PC-9 (cell line): ENCODE data around the gene ANAPC1. TPM values are rescaled to one million over a fixed set of nuclear protein-coding genes. Genes with fewer than 3 reads are reported as not detected.

Experiments used
- BruUV-seq: library from RNA; stranded (reverse); fragments of 400-500 nt; replicated peaks from 2 replicates; lab custom pipeline; 2021; lab: Mats Ljungman, UMichigan
- CTCF ChIA-PET: fragments of 300-600 bp; sonication (Branson Sonifier 250); formaldehyde crosslinking; loops from one replicate; lab custom pipeline; 2022; ENCODE audit warnings: antibody characterized with exemption; lab: Charles Lee
- POLR2A ChIA-PET: fragments of 300-600 bp; sonication (Branson Sonifier 250); formaldehyde crosslinking; loops from one replicate; lab custom pipeline; 2022; ENCODE audit warnings: antibody characterized with exemption; ENCODE audit not compliant: unreplicated experiment; lab: Charles Lee
- DNase-seq, 2 experiments: peaks; one replicate each; pipeline versions ENCODE4 v3.0.0 to v3.0.0-alpha.2; 2015 to 2022; ENCODE audit warnings: mixed read lengths in 1 of 2
- H2AFZ ChIP-seq: fragments of 200-600 bp; sonication (generic); 2 replicates; pipeline ENCODE4 v1.8.1; 2017; ENCODE audit warnings: antibody characterized with exemption
- H3F3A ChIP-seq: fragments of 200-600 bp; sonication (generic); 2 replicates; pipeline ENCODE4 v1.8.1; 2017; ENCODE audit warnings: antibody characterized with exemption, mild to moderate bottlenecking, low read depth; ENCODE audit not compliant: insufficient read depth
- H3K27ac ChIP-seq: fragments of 200-600 bp; sonication (generic); 2 replicates; pipeline ENCODE4 v1.6.1; 2016; ENCODE audit warnings: mixed run types
- H3K27me3 ChIP-seq: fragments of 200-600 bp; sonication (generic); 2 replicates; pipeline ENCODE4 v1.6.1; 2016; ENCODE audit warnings: low read depth, mixed run types; ENCODE audit not compliant: insufficient read depth
- H3K36me3 ChIP-seq: fragments of 200-600 bp; sonication (generic); 2 replicates; pipeline ENCODE4 v1.6.1; 2016; ENCODE audit warnings: low read depth, mixed run types
- H3K4me1 ChIP-seq: fragments of 200-600 bp; sonication (generic); replicated peaks from 2 replicates; pipeline ENCODE4 v1.6.1; 2016; ENCODE audit warnings: mixed run types; ENCODE audit not compliant: insufficient read depth
- H3K4me2 ChIP-seq: fragments of 200-600 bp; sonication (generic); 2 replicates; pipeline ENCODE4 v1.6.1; 2017; ENCODE audit warnings: mixed run types
- H3K4me3 ChIP-seq: fragments of 200-600 bp; sonication (generic); 2 replicates; pipeline ENCODE4 v1.6.1; 2016; ENCODE audit warnings: mixed run types
- H3K79me2 ChIP-seq: fragments of 200-600 bp; sonication (generic); 2 replicates; pipeline ENCODE4 v1.6.1; 2017; ENCODE audit warnings: low read depth, mixed run types
- H3K9me2 ChIP-seq: fragments of 200-600 bp; sonication (generic); 2 replicates; pipeline ENCODE4 v1.8.1; 2017; ENCODE audit warnings: mild to moderate bottlenecking; ENCODE audit not compliant: insufficient read depth
- H3K9me3 ChIP-seq: fragments of 200-600 bp; sonication (generic); 2 replicates; pipeline ENCODE4 v1.8.1; 2016; ENCODE audit warnings: low read depth; ENCODE audit not compliant: insufficient read depth
- H4K20me1 ChIP-seq: fragments of 200-600 bp; sonication (generic); 2 replicates; pipeline ENCODE4 v1.8.1; 2017; ENCODE audit not compliant: insufficient read depth
- CTCF ChIP-seq: fragments of 200-600 bp; sonication (generic); conservative IDR thresholded peaks from 2 replicates; pipeline ENCODE4 v1.6.1; 2017; ENCODE audit warnings: mixed run types, antibody characterized with exemption, mild to moderate bottlenecking, moderate library complexity
- EZH2 ChIP-seq: fragments of 200-600 bp; sonication (generic); IDR thresholded peaks from 2 replicates; pipeline ENCODE4 v1.8.0; 2017; ENCODE audit warnings: antibody characterized with exemption, low read depth
- intact Hi-C: fragments of 100-400 bp; cut with micrococcal nuclease; formaldehyde crosslinking; loops from one replicate; pipeline ENCODE4 v1.10.0; 2022; ENCODE audit not compliant: unreplicated experiment
- total RNA-seq: library from RNA; stranded (reverse); gene quantifications from 2 replicates; pipeline ENCODE4 v1.2.3, GENCODE V29; 2021

Gene ANAPC1
- total RNA-seq, 1 experiment from 2014 or later = 59.6 TPM

DNA sequence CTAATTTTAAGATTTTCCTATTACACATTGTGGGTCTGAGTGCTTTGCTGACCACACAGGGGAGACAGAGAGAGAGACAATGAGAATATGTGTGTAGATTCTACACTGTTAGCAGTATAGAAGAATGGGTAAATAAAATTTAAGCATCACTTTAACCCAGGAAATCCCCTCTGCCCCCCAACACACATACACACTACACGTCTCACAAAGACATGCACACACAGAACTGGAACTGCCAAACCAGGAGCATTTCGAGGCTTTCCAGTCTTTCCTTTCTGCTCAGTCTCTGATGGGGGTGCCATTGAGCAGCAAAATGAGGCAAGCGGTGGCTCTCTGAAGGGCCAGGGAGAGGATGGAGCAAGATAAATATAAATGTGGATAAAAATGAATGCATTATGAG is 16.9 kb upstream of the ANAPC1 start:
- Histone ChIP-seq H3K4me2 (no peak overlapping the region), H3K9me2 (no peaks in the 10 kb centered on the region), H3K27ac (no peak overlapping the region), H3K79me2 (no peaks in the 10 kb centered on the region), H3K9me3 (no peaks in the 10 kb centered on the region), H2AFZ (no peak overlapping the region), H4K20me1 (no peaks in the 10 kb centered on the region), H3K36me3 (no peaks in the 10 kb centered on the region), H3K4me1 (peaks cover 11% of the 10 kb centered on the region), H3F3A (peaks cover 26% of the 10 kb centered on the region; the same call in 1 of the 2 replicates), H3K4me3 (no peak overlapping the region), H3K27me3 (no peaks in the 10 kb centered on the region)
- intact Hi-C loops = loop anchor here (5.0 kb wide), 1 partner anchor 41 kb away; no protein-coding TSS in a partner anchor
- POLR2A ChIA-PET = no interaction called here
- TF ChIP-seq CTCF (peak; percentile 52; the same call in 1 of the 2 replicates), EZH2 (no peak)
- DNase-seq = peak in 1 of 2 experiments; percentile 21
- CTCF ChIA-PET = no interaction called here
- BruUV-seq = no TSS peak

DNA sequence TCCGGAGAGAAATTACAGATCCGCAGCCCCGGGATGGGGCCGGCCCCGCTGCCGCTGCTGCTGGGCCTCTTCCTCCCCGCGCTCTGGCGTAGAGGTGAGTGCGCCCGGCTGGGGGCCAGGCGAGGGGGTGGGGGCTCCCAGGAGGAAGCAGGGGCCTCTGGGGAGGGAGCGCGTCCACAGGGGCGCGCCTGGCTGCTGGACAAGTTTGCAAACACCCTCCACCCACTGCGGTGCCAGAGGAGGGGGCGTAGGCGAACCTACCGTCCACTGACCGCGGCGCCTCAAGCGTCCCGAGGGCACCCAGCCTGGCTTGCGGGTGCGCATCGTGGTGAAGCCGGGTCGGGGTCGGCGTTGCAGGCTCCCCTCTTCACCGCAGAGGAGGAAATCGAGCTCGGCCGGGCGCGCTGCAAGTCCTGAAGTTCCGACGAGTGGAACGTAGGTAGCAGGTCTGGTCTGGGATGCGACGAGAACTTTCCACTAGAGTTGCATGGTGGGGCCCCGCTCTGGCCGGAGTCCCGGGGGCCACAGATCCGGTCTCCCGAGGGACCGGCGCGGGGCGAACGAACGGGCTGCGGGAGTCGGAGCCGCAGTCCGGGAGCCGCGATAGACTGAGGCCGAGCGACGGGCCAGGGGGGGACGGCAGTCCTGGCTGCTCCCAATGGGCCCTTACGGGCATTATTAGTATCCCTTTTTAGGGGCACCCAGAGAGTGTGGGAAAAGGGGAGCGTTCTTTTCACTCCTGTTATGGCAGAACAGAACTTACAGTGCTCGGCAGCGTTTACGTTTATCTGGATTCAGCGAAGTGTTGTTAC is 14.9 kb upstream of the ANAPC1 start:
- peaks cover 6% of the 10 kb centered on the region for H3K4me1 ChIP-seq
- intact Hi-C loops = loop anchor here (1.0 to 2.0 kb wide), 3 partner anchors 76 to 150 kb away; no protein-coding TSS in a partner anchor
- H3K36me3 ChIP-seq = no peaks in the 10 kb centered on the region
- peaks cover 25% of the 10 kb centered on the region; the same call in 1 of the 2 replicates for H3F3A ChIP-seq
- POLR2A ChIA-PET = interaction anchor here (0.6 to 0.8 kb wide), 2 partner anchors 47 to 185 kb away, joined by 7 to 10 read pairs; no protein-coding TSS in a partner anchor
- TF ChIP-seq CTCF (no peak), EZH2 (no peak)
- peak overlapping the region; percentile 98 for H3K4me2 ChIP-seq
- H3K9me2 ChIP-seq = no peaks in the 10 kb centered on the region
- no peak for DNase-seq
- CTCF ChIA-PET = interaction anchor here (0.6 to 0.8 kb wide), 7 partner anchors 8 to 721 kb away, joined by 3 to 12 read pairs (median 9); no protein-coding TSS in a partner anchor
- H2AFZ ChIP-seq = peak overlapping the region; percentile 98
- H3K79me2 ChIP-seq = no peaks in the 10 kb centered on the region
- no TSS peak for BruUV-seq
- no peaks in the 10 kb centered on the region for H3K9me3 ChIP-seq
- H3K27me3 ChIP-seq = no peaks in the 10 kb centered on the region
- no peak overlapping the region for H3K27ac ChIP-seq
- H4K20me1 ChIP-seq = no peaks in the 10 kb centered on the region
- peak overlapping the region; percentile 67 for H3K4me3 ChIP-seq

- H3K9me3 ChIP-seq = no peaks in the 10 kb centered on the region
- no peak within 1 kb of the TSS for H3K27ac ChIP-seq
- BruUV-seq = no TSS peak
- intact Hi-C loops = loop anchor here (1.0 to 2.0 kb wide), 3 partner anchors 77 to 151 kb away; no protein-coding TSS in a partner anchor
- H3K4me2 ChIP-seq = peak within 1 kb of the TSS; percentile 98
- H4K20me1 ChIP-seq = no peaks in the 10 kb centered on the region
- peak within 1 kb of the TSS; percentile 71 for H3K4me3 ChIP-seq
- peak within 1 kb of the TSS; percentile 98 for H2AFZ ChIP-seq
- TF ChIP-seq EZH2 (no peak), CTCF (peak; percentile 73)
- H3K9me2 ChIP-seq = no peaks in the 10 kb centered on the region
- no peaks in the 10 kb centered on the region for H3K27me3 ChIP-seq
- ChIA-PET POLR2A (interaction anchor here (0.6 to 0.8 kb wide), 4 partner anchors 48 to 563 kb away, joined by 3 to 12 read pairs (median 8); no protein-coding TSS in a partner anchor), CTCF (interaction anchor here (0.6 to 0.8 kb wide), 10 partner anchors 8 to 722 kb away, joined by 3 to 12 read pairs (median 4); partner anchors contain the start of gene TMEM87B)
- no peaks in the 10 kb centered on the region for H3K79me2 ChIP-seq
- H3K4me1 ChIP-seq = peaks cover 6% of the 10 kb centered on the region
- H3K36me3 ChIP-seq = no peaks in the 10 kb centered on the region
- peaks cover 25% of the 10 kb centered on the region; the same call in 1 of the 2 replicates for H3F3A ChIP-seq
- peak; percentile 54 to 82 for DNase-seq
Observed at GRCh38 chr2:111897924-111898702, 14.1 kb upstream of the ANAPC1 start, which contains the start of gene MERTK. Gene MERTK, plus strand, starts transcription at chr2:111898607. Its CDS starts 129 bp downstream, at chr2:111898736.
